ENCODE data around the gene SAMD14. TPM values are rescaled to one million over a fixed set of nuclear protein-coding genes. Genes with fewer than 3 reads are reported as not detected.

The SAMD14 gene
- total RNA-seq, 2 experiments from 2014 or later, result 0.47 to 1.3 TPM

DNA sequence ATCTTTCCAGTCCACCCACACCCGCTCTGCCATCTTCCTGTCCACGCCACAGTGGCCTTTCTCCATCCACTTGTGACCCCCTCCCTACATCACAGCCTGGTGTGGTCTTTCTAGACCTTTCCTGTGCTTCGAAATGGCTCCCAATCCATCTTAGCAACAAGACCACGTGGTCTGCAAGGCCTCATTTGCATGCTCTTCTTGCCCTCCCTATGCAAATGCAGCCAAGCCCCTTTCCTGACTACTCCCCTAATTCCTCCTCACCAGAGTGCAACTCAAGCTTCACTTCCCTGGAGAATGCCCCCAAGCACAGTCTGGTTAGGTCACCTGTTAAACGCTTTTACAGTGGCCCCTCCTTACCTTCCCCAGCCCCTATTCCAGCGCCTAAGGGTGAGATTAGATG, 14.4 kb upstream of the SAMD14 start:
- no peak for ATAC-seq

DNA sequence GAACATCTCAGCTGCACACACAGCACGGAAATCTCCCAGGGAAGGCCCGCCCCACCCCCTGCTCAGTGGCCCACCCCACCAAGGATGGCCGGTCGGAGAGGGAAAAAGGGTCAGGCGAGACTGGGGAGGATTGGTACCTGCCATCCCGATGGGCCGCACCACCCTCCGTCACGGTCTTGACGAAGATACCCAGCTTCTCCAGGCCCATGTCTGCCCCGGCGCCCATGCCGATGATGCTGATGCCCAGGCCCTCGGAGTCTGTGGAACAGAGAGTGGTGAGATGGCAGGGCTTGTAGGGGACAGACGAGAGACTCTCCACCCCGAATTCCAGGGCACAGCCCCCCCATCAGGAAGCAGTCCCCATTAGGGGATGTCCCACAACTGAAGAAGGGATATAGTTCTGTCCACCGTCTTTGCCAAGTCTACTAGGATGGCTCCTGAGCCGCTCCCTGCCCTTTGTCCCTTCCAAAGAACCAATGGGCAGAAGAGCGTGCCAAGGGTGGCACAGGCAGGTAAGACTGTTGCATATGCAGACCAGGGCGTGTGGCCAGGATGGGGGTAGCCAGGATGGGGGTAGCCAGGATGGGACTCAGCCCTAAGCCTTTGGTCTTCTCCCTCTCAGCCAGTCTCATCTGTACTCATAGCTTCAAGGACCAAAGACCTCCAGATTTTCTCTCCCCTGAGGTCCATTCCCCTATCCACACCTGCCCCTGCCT, 13.7 kb upstream of the SAMD14 start:
- H3K9me3 Mint-ChIP-seq, result no peaks in the 10 kb centered on the region
- H3K27ac Mint-ChIP-seq, result peak overlapping the region; percentile 57
- H3K4me3 Mint-ChIP-seq, result no peak overlapping the region
- CTCF ChIA-PET, result interaction anchor here (1.0 to 1.5 kb wide), 2 partner anchors 17 to 29 kb away, joined by 3 to 4 read pairs; no protein-coding TSS in a partner anchor
- POLR2A ChIA-PET, result interaction anchor here (1.0 to 1.5 kb wide), 2 partner anchors 8 to 22 kb away, joined by 3 to 4 read pairs; no protein-coding TSS in a partner anchor
- TF ChIP-seq, protein P1, sequence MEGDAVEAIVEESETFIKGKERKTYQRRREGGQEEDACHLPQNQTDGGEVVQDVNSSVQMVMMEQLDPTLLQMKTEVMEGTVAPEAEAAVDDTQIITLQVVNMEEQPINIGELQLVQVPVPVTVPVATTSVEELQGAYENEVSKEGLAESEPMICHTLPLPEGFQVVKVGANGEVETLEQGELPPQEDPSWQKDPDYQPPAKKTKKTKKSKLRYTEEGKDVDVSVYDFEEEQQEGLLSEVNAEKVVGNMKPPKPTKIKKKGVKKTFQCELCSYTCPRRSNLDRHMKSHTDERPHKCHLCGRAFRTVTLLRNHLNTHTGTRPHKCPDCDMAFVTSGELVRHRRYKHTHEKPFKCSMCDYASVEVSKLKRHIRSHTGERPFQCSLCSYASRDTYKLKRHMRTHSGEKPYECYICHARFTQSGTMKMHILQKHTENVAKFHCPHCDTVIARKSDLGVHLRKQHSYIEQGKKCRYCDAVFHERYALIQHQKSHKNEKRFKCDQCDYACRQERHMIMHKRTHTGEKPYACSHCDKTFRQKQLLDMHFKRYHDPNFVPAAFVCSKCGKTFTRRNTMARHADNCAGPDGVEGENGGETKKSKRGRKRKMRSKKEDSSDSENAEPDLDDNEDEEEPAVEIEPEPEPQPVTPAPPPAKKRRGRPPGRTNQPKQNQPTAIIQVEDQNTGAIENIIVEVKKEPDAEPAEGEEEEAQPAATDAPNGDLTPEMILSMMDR (IDR thresholded peaks at IDR 0.05), result no peak
- peaks cover 68% of the 10 kb centered on the region for H3K36me3 Mint-ChIP-seq (ENCODE audit: low read depth)
- no peaks in the 10 kb centered on the region for H3K27me3 Mint-ChIP-seq
- ATAC-seq, result no peak
- H3K4me1 Mint-ChIP-seq (ENCODE audit: low read depth), result peaks cover 77% of the 10 kb centered on the region
- no peak for DNase-seq
- intact Hi-C loops (cut with micrococcal nuclease), result no loop called here

More for the DNA sequence above, 14.4 kb upstream of the SAMD14 start:
- TF ChIP-seq, protein P1 (IDR thresholded peaks at IDR 0.05), result no peak
- no peaks in the 10 kb centered on the region for H3K9me3 Mint-ChIP-seq
- H3K27ac Mint-ChIP-seq, result peak overlapping the region; percentile 57
- intact Hi-C loops (cut with micrococcal nuclease), result no loop called here
- peaks cover 77% of the 10 kb centered on the region for H3K4me1 Mint-ChIP-seq (ENCODE audit: low read depth)
- no peak for DNase-seq
- ChIA-PET CTCF (interaction anchor here (1.5 to 9.5 kb wide), 3 partner anchors 16 to 25 kb away, joined by 4 to 102 read pairs (median 7); no protein-coding TSS in a partner anchor), POLR2A (interaction anchor here (1.0 kb wide), 1 partner anchor 23 kb away, joined by 3 read pairs; no protein-coding TSS in a partner anchor)
- H3K4me3 Mint-ChIP-seq, result no peak overlapping the region
- no peaks in the 10 kb centered on the region for H3K27me3 Mint-ChIP-seq
- H3K36me3 Mint-ChIP-seq (ENCODE audit: low read depth), result peaks cover 66% of the 10 kb centered on the region

DNA sequence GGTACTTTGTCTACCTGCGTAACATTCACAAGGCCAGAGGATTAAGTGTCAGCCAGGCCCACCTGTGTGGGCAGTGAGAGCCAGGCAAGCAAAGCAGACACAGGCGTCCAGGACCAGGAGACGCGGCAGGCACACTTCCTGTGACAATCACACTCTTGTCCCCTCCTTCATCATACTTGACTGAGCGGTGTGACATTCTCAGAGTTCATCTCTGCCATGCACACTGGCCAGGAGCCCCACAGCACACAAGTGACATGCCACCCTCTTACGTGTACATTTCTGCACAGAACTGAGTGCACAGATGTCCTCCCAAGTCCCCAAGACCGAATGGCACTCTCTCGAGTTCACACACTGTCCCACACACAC, 11.8 kb upstream of the SAMD14 start:
- Mint-ChIP-seq H3K27ac (peak overlapping the region; percentile 75), H3K36me3 (ENCODE audit: low read depth) (peaks cover 72% of the 10 kb centered on the region)
- intact Hi-C loops (cut with micrococcal nuclease), result no loop called here

DNA sequence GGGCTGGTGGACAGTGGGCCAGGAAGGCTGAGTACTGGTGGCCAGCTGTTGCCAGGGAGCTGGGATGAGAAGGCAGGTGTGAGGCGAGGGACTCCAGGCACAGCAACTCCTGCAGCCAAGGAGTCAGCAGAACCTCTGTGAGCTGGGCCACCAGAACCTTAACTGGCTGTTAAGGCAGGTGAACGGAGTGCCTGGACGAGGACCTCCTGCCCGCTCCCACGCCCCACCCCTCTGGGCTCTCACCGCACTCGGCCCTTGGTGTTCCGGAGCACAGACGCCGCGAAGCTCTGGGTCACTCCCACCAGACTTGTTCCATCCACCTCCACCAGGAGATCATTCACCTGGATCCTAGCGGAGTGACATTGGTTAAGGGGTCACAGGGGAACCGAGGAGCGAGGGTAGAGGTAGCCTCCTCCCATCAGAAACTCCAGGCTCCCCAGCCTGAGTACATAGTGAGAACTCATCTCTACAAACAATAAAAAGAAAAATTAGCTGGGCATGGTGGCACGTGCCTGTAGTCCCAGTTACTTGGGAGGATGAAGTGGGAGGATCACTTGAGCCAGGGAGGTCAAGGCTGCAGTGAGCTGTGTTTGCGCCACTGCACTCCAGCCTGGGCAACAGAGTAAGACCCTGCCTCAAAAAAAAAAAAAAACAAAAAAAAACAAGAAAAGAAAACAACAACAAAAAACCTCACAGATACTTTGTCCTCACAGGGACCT, 11.2 kb upstream of the SAMD14 start:
- Mint-ChIP-seq H3K9me3 (no peaks in the 10 kb centered on the region), H3K27me3 (no peaks in the 10 kb centered on the region), H3K4me1 (ENCODE audit: low read depth) (peaks cover 61% of the 10 kb centered on the region), H3K27ac (peak overlapping the region; percentile 75), H3K4me3 (no peak overlapping the region), H3K36me3 (ENCODE audit: low read depth) (peaks cover 73% of the 10 kb centered on the region)
- POLR2A ChIA-PET, result interaction anchor here (1.0 to 1.7 kb wide), 2 partner anchors 21 to 47 kb away, joined by 3 to 5 read pairs; no protein-coding TSS in a partner anchor
- intact Hi-C loops (cut with micrococcal nuclease), result no loop called here
- CTCF ChIA-PET, result interaction anchor here (0.7 to 4.5 kb wide), 15 partner anchors 8 to 144 kb away, joined by 3 to 58 read pairs (median 5); partner anchors contain the start of genes PPP1R9B, SAMD14 and SGCA
- ATAC-seq (no peak), DNase-seq (no peak)
- TF ChIP-seq, protein P1 (IDR thresholded peaks at IDR 0.05), result no peak

More for the DNA sequence above, 11.8 kb upstream of the SAMD14 start:
- Mint-ChIP-seq H3K4me3 (no peak overlapping the region), H3K4me1 (ENCODE audit: low read depth) (peaks cover 65% of the 10 kb centered on the region), H3K27me3 (no peaks in the 10 kb centered on the region), H3K9me3 (no peaks in the 10 kb centered on the region)
- POLR2A ChIA-PET, result interaction anchor here (0.9 to 1.7 kb wide), 2 partner anchors 20 to 200 kb away, joined by 3 to 5 read pairs; no protein-coding TSS in a partner anchor
- peak; percentile 25 for ATAC-seq
- TF ChIP-seq, protein P1 (IDR thresholded peaks at IDR 0.05), result no peak
- peak; percentile 47 for DNase-seq
- CTCF ChIA-PET, result interaction anchor here (0.7 to 4.5 kb wide), 7 partner anchors 11 to 144 kb away, joined by 3 to 58 read pairs (median 6); partner anchors contain the start of gene SAMD14

Measured in activated CD8-positive, alpha-beta T cell treated with anti-CD3 and anti-CD28 coated beads for 36 hours (primary cell).